GM12878 (cell line): ENCODE measurements around the gene ATG4A. TPM values are rescaled to one million over a fixed set of nuclear protein-coding genes. Genes with fewer than 3 reads are reported as not detected.

Source experiments
- ATAC-seq: fragments of 200-7000 bp; cut with Tn5 transposase; 3 replicates; pipeline ENCODE4 v1.9.1; 2020; ENCODE audit warnings: mild to moderate bottlenecking, moderate library complexity
- BruUV-seq: library from RNA; stranded (reverse); fragments of 400-500 nt; replicated peaks from 2 replicates; lab custom pipeline; 2021; lab: Mats Ljungman, UMichigan
- CTCF ChIA-PET: fragments of 300-600 bp; sonication (Branson Sonifier 250); formaldehyde crosslinking; extraction: SDS; loops from one replicate; lab custom pipeline; 2021; ENCODE audit warnings: inconsistent platforms; lab: Yijun Ruan, JAX
- POLR2A ChIA-PET: fragments of 350-600 bp; formaldehyde crosslinking; extraction: SDS; loops from one replicate; lab custom pipeline; 2021; ENCODE audit warnings: inconsistent platforms; lab: Charles Lee
- RAD21 ChIA-PET: fragments of 300-600 bp; sonication (Branson Sonifier 250); formaldehyde crosslinking; loops from one replicate; lab custom pipeline; 2023; ENCODE audit warnings: antibody characterized with exemption; ENCODE audit not compliant: unreplicated experiment; lab: Charles Lee
- SMC1A ChIA-PET: fragments of 300-600 bp; sonication (Branson Sonifier 250); formaldehyde crosslinking; loops from one replicate; lab custom pipeline; 2023; ENCODE audit not compliant: unreplicated experiment, uncharacterized antibody; lab: Charles Lee
- DNase-seq: peaks from one replicate; pipeline ENCODE4 v3.0.0-alpha.2; 2011; ENCODE audit warnings: low read depth, low spot score
- FAIRE-seq: peaks from 3 replicates; lab custom pipeline; 2011; peaks lifted over from hg19 to GRCh38; lab: Jason Lieb, UNC
- H2AFZ ChIP-seq: 2 replicates; pipeline ENCODE4 v1.6.0; 2011; ENCODE audit warnings: low read depth, low read length, control low read depth; ENCODE audit not compliant: control insufficient read depth
- H3K27ac ChIP-seq: 2 replicates; pipeline ENCODE4 v1.5.1; 2011; ENCODE audit warnings: control low read depth; ENCODE audit not compliant: control insufficient read depth, insufficient read depth
- H3K27me3 ChIP-seq, 2 experiments: replicated peaks in 1 of 2; 2 replicates each; pipeline versions ENCODE4 v1.6.0 to v1.6.1; 2011; ENCODE audit warnings: low read length in 1 of 2; ENCODE audit not compliant: control insufficient read depth in 2 of 2, insufficient read depth in 2 of 2
- H3K36me3 ChIP-seq, 2 experiments: 2 replicates each; pipeline ENCODE4 v1.5.1; 2011; ENCODE audit warnings: low read length in 1 of 2; ENCODE audit not compliant: control insufficient read depth in 2 of 2, insufficient read depth in 2 of 2
- H3K4me1 ChIP-seq: 2 replicates; pipeline ENCODE4 v1.6.1; 2011; ENCODE audit warnings: mild to moderate bottlenecking, low read length, moderate library complexity, mixed read lengths; ENCODE audit not compliant: control insufficient read depth, insufficient read depth
- H3K4me2 ChIP-seq: 2 replicates; pipeline ENCODE4 v1.6.0; 2011; ENCODE audit warnings: control low read depth; ENCODE audit not compliant: control insufficient read depth, insufficient read depth
- H3K4me3 ChIP-seq: fragments of 200-600 bp; sonication (generic); 2 replicates; pipeline ENCODE4 v1.5.1; 2016
- H3K79me2 ChIP-seq: 2 replicates; pipeline ENCODE4 v1.6.0; 2011; ENCODE audit warnings: low read length; ENCODE audit not compliant: control insufficient read depth, insufficient read depth
- H3K9ac ChIP-seq: 2 replicates; pipeline ENCODE4 v1.8.0; 2011; ENCODE audit warnings: low read length, control low read depth, mixed read lengths; ENCODE audit not compliant: control insufficient read depth, insufficient read depth
- H3K9me3 ChIP-seq: replicated peaks from 3 replicates; pipeline ENCODE4 v1.5.1; 2011; ENCODE audit warnings: mild to moderate bottlenecking, low read length; ENCODE audit not compliant: control insufficient read depth, insufficient read depth
- H4K20me1 ChIP-seq: 2 replicates; pipeline ENCODE4 v1.6.0; 2011; ENCODE audit not compliant: control insufficient read depth, insufficient read depth
- FOXK2 ChIP-seq: fragments of 450-650 bp; IDR thresholded peaks from 2 replicates; pipeline ENCODE4 v1.6.1; 2017; ENCODE audit warnings: mild to moderate bottlenecking, moderate library complexity
- NR2F1 ChIP-seq: fragments of 450-650 bp; conservative IDR thresholded peaks from 2 replicates; pipeline ENCODE4 v1.6.1; 2017; ENCODE audit warnings: mild to moderate bottlenecking
- PML ChIP-seq: IDR thresholded peaks from 2 replicates; pipeline ENCODE4 v1.6.1; 2012; ENCODE audit warnings: low read length, inconsistent platforms
- POU2F2 ChIP-seq: IDR thresholded peaks from 3 replicates; pipeline ENCODE4 v1.6.1; 2011; ENCODE audit warnings: low read depth, mild to moderate bottlenecking, low read length, borderline replicate concordance
- SUPT20H ChIP-seq: IDR thresholded peaks from 2 replicates; pipeline ENCODE4 v1.6.1; 2011; ENCODE audit warnings: low read depth, mild to moderate bottlenecking, low read length, moderate library complexity, borderline replicate concordance; ENCODE audit not compliant: control insufficient read depth
- SUZ12 ChIP-seq: fragments of 200-600 bp; sonication (generic); IDR thresholded peaks from one replicate; pipeline ENCODE4 v1.6.1; 2018; ENCODE audit warnings: antibody characterized with exemption, mild to moderate bottlenecking; ENCODE audit not compliant: unreplicated experiment
- YBX1 ChIP-seq: fragments of 450-650 bp; IDR thresholded peaks from 2 replicates; pipeline ENCODE4 v1.6.1; 2016; ENCODE audit warnings: antibody characterized with exemption
- WGBS: methylation state at CpG from one replicate; pipeline ENCODE4 v1.1.6; 2016; ENCODE audit warnings: low lambda C conversion rate; ENCODE audit not compliant: insufficient replicate concordance, insufficient coverage; ENCODE audit errors: missing lambda C conversion rate; 5-methylcytosine and 5-hydroxymethylcytosine counted together
- in situ Hi-C: fragments of 300-500 bp; cut with MboI; formaldehyde crosslinking; loops from 9 replicates; pipeline ENCODE4 v1.14.3; 2018; ENCODE audit warnings: mixed read lengths
- intact Hi-C: fragments of 100-400 bp; cut with micrococcal nuclease; formaldehyde crosslinking; loops from one replicate; pipeline ENCODE4 v1.14.2; 2022; ENCODE audit not compliant: unreplicated experiment
- polyA plus RNA-seq, 11 experiments: library from polyadenylated mRNA; depleted of rRNA in 4 of 11; unstranded in 6 of 11; stranded (reverse) in 5 of 11; fragments of >200 nt; fragmentation: Nextera tagmentation in 4 of 11; fragmentation: Illumina TruSeq in 1 of 11; extraction: Ambion mirVana in 4 of 11; extraction: Trizol in 1 of 11; gene quantifications; 1 replicate in 1 of 11; 2 replicates in 10 of 11; pipeline versions ENCODE4 v1.2.1 to v1.2.3, GENCODE V29; 2011 to 2016; ENCODE audit warnings: inconsistent platforms in 2 of 11, missing spikeins in 2 of 11, low read depth in 1 of 11
- total RNA-seq, 4 experiments: library from RNA; depleted of rRNA in 3 of 4; stranded (reverse); fragments of >200 nt in 3 of 4; fragmentation: Illumina TruSeq in 1 of 4; extraction: Trizol in 1 of 4; gene quantifications; 2 replicates each; pipeline versions ENCODE4 v1.2.1 to v1.2.3, GENCODE V29; 2013 to 2021
- TF ChIP-seq, protein P1 (sequence below): fragments of 450-650 bp; formaldehyde crosslinking; IDR thresholded peaks from 2 replicates; pipeline ENCODE4 v1.4.0; 2020; ENCODE audit warnings: mild to moderate bottlenecking, moderate library complexity

Gene ATG4A
- total and polyA plus RNA-seq, 10 of the 15 experiments (the other 5 are each of a cell fraction or from before 2014, with no cell fraction given), result 9.1 to 22.0 (median 15.5) TPM

- Histone ChIP-seq H3K36me3 (no peaks in the 10 kb centered on the region), H2AFZ (no peak overlapping the region), H4K20me1 (no peaks in the 10 kb centered on the region), H3K4me2 (no peak overlapping the region), H3K4me1 (no peaks in the 10 kb centered on the region), H3K27me3 (no peaks in the 10 kb centered on the region; a peak in 1 of 4 replicates), H3K79me2 (no peaks in the 10 kb centered on the region), H3K4me3 (no peak overlapping the region), H3K9me3 (no peaks in the 10 kb centered on the region; the same call in 2 of the 3 replicates), H3K27ac (no peak overlapping the region)
- CTCF ChIA-PET, result interaction anchor here (0.8 to 1.6 kb wide), 2 partner anchors 17 to 19 kb away, joined by 3 to 8 read pairs; no protein-coding TSS in a partner anchor
- FAIRE-seq, result no peak
- no peak for ATAC-seq
- no TSS peak for BruUV-seq
- POLR2A ChIA-PET, result interaction anchor here (0.6 kb wide), 1 partner anchor 18 kb away, joined by 3 read pairs; no protein-coding TSS in a partner anchor
- intact Hi-C loops, result no loop called here
- RAD21 ChIA-PET, result no interaction called here
- in situ Hi-C loops, result no loop called here
- no peak for TF ChIP-seq PML
- TF ChIP-seq SUPT20H, result no peak
- TF ChIP-seq, protein P1, sequence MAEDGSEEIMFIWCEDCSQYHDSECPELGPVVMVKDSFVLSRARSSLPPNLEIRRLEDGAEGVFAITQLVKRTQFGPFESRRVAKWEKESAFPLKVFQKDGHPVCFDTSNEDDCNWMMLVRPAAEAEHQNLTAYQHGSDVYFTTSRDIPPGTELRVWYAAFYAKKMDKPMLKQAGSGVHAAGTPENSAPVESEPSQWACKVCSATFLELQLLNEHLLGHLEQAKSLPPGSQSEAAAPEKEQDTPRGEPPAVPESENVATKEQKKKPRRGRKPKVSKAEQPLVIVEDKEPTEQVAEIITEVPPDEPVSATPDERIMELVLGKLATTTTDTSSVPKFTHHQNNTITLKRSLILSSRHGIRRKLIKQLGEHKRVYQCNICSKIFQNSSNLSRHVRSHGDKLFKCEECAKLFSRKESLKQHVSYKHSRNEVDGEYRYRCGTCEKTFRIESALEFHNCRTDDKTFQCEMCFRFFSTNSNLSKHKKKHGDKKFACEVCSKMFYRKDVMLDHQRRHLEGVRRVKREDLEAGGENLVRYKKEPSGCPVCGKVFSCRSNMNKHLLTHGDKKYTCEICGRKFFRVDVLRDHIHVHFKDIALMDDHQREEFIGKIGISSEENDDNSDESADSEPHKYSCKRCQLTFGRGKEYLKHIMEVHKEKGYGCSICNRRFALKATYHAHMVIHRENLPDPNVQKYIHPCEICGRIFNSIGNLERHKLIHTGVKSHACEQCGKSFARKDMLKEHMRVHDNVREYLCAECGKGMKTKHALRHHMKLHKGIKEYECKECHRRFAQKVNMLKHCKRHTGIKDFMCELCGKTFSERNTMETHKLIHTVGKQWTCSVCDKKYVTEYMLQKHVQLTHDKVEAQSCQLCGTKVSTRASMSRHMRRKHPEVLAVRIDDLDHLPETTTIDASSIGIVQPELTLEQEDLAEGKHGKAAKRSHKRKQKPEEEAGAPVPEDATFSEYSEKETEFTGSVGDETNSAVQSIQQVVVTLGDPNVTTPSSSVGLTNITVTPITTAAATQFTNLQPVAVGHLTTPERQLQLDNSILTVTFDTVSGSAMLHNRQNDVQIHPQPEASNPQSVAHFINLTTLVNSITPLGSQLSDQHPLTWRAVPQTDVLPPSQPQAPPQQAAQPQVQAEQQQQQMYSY (CRISPR knock-in tag), result no peak
- no peak for TF ChIP-seq NR2F1
- TF ChIP-seq POU2F2, result no peak
- TF ChIP-seq FOXK2, result no peak
- TF ChIP-seq SUZ12, result no peak
- TF ChIP-seq YBX1, result no peak
- TF ChIP-seq, all 136 proteins: peak for 0
- DNase-seq, result no peak
- H3K9ac ChIP-seq, result no peak overlapping the region
- SMC1A ChIA-PET, result no interaction called here
- WGBS, result 73% methylated on average over 2 of the region's 2 CpGs
Observed at GRCh38 chrX:108122748-108123147, 31.2 kb downstream of the ATG4A start.
